ENCODE data around the gene KBTBD4.
"Not testable (repeated sequence)": the region's sequence is repeated elsewhere in the genome, so short reads cannot be mapped to it uniquely, and the experiment has no call there.

KBTBD4 gene

GRCh38 chr11:47589977-47590861 is 11.4 kb upstream of the KBTBD4 start:
- no peak for DNase-seq

- no peak for DNase-seq
Measured at GRCh38 chr11:47589584-47589976, 10.8 kb upstream of the KBTBD4 start.

- no peak for DNase-seq
Measured at GRCh38 chr11:47589118-47589517, 10.3 kb upstream of the KBTBD4 start.

GRCh38 chr11:47587723-47588326 is 9.1 kb upstream of the KBTBD4 start:
- DNase-seq, result no peak

GRCh38 chr11:47587039-47587716 is 8.4 kb upstream of the KBTBD4 start:
- no peak for DNase-seq

GRCh38 chr11:47586098-47586855 is 7.5 kb upstream of the KBTBD4 start, which contains the start of gene FAM180B:
TSS of gene FAM180B (plus strand) at chr11:47586678. CDS start at chr11:47586769, 91 bp downstream.
- no peak for DNase-seq

GRCh38 chr11:47583844-47584243 is 5.1 kb upstream of the KBTBD4 start:
- DNase-seq, result no peak

- DNase-seq, result no peak
Measured at GRCh38 chr11:47577460-47578041, 1.2 kb downstream of the KBTBD4 start.

- no peak for DNase-seq
Measured at GRCh38 chr11:47573321-47573720, 5.4 kb downstream of the KBTBD4 start.

- no peak for DNase-seq
Measured at GRCh38 chr11:47572715-47573255, 6.0 kb downstream of the KBTBD4 start.

- DNase-seq, result no peak
Measured at GRCh38 chr11:47571895-47572294, 6.9 kb downstream of the KBTBD4 start.

GRCh38 chr11:47571357-47571729 is 7.4 kb downstream of the KBTBD4 start:
- no peak for DNase-seq

- DNase-seq, result no peak
Measured at GRCh38 chr11:47570651-47571356, 8.0 kb downstream of the KBTBD4 start.

GRCh38 chr11:47569646-47570045 is 9.1 kb downstream of the KBTBD4 start:
- no peak for DNase-seq

GRCh38 chr11:47566149-47566698 is 12.5 kb downstream of the KBTBD4 start:
- DNase-seq, result no peak

GRCh38 chr11:47565340-47566148 is 13.2 kb downstream of the KBTBD4 start, which contains the start of gene PTPMT1:
TSS of gene PTPMT1 (plus strand) at chr11:47565599. CDS start at chr11:47565623, 24 bp downstream.
- peak; percentile 35 to 72 (median 45) for DNase-seq

- no peak for DNase-seq
Measured at GRCh38 chr11:47564933-47565339, 13.8 kb downstream of the KBTBD4 start.

GRCh38 chr11:47564366-47564765 is 14.4 kb downstream of the KBTBD4 start:
- DNase-seq, result not testable (repeated sequence)

GRCh38 chr11:47562393-47562792 is 16.4 kb downstream of the KBTBD4 start:
- not testable (repeated sequence) for DNase-seq

- no peak for DNase-seq
Measured at GRCh38 chr11:47560426-47560825, 18.3 kb downstream of the KBTBD4 start.

Data from T-helper 1 cell (primary cell).